CD4-positive, alpha-beta T cell treated with Interleukin-6 for 4 hours (primary cell): ENCODE measurements around the gene SAMD14.
A peak's percentile ranks its signal among the peaks of the same experiment; 100 is the strongest.

Experiments
- DNase-seq: peaks from one replicate; pipeline ENCODE4 v3.0.0-alpha.2; 2020; ENCODE audit warnings: mixed read lengths

SAMD14 gene

DNA sequence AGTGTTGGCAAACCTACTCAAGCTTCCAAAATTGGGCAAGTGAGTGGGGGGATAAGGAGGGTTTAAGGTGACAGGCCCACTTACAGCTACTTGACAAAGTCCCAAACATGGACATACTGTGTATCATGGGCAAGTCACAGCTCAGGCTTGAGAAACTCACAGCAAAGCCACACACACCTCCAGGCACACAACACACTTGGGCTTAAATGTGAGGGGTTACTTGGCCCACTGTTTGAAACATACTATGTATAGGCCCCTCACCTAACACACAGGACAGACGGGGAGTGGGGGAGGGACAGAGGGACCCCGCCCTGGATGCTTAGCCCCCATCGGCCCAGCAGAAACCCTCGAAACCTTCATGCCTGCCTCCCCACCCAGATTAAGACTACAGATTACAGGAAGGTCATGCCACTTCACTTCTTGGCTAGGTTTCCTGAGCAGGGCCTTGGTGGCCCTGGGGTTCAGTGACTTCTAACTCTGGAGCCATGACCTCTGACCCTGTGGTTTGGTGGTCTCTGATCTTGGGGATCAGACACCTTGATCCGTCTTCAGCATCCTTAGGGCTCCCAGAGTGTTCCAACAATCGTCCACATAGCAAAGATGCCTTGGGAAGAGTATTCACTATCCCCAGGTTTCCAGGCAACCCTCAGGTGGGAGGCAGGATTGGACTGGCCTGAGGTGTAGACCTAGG is 2.3 kb upstream of the SAMD14 start:
- no peak for DNase-seq

DNA sequence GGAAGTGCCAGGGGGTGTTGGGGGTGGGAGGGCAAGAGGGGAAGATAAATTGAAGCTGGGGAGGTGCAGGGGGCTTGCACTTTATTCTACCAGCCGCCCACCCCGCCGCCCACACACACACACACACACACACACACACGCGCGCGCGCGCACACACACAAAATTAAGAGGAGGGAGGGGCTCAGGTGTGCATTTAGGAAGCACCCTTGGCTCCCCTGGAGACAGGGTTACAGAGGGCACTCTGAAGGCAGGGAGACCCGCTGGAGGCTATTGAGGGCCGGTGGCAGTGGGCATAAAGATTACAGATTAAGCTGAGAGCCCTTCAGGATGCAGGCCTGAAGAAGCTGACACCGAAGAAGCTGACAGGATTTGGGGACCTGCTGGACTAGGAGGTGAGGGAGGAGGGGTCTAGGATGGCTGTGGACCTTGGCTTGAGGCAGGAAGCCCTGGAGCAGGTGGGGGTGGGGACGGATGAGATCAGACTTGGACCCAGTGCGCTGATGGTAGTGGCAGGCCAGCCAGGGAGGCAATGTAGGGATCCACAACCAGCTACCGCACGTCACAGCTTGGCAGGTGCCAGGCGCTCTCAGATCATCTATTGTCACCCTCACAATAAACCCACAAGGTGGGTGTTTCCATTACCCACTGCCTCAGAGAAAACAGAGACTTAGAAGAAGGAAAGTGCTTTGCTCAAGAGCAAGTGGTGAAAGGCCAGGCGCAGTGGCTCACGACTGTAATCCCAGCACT is 772 bp upstream of the SAMD14 start:
- DNase-seq, result no peak

DNA sequence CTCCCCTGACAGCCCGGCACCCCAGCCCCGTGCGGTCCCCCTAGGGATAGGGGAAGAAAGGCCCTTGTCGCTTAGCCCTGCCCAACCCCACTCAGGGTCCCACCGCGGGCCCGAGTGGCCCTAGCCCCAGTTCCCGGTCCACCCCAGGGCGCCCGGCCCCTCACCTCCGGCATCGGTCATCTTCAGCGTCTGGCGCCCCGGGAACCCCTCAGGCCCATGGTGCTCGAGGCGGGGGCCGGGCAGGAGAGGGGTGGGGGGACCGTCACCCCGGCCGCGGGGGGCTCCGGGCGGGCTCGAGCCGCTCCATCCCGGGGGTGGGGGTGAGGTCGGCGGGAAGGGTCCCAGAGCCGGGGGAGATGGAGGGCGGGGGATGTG is 620 bp downstream of the SAMD14 start:
- no peak for DNase-seq

DNA sequence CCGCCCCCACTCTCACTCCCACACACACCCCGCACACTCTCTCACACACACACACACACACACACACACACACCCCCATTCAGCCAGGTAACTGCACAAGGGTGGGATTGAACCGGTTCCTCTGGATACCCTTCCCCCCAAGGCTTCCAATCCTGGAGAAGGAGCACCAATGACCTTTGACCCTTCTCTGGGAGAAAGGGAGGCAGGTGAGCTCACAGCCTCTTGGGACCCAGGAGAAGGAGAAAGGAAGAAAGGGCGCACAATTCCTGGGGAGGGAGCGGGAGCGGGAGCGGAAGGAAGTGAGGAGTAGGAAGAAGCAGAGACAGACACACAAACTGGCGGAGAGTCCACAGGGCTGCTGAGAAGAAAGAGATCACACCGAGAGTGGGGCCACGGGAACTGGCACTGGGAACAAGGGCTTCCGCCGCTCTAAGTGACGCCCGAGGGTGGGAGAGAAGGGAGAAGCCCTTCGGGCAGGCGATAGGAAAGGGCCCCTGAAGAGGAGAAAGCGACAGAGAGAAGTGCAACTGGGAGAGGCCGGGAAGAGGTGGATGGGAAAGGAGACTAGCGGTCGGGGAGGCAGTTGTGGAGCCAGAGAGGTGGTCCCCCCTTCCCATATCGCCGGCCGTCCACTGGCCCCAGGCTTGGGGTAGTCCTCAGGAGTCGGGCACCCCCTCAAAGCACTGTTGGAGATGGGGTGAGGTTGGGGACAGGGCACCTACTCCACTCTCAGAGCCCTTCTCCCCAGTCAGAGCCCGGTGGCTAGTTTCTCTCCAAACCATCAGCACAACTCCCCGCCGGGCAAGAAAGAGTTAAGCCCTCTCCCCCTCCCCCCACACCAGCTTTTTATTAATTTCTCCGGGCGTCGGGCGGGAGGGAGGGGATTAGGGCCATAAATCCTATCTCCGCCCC is 1.3 kb downstream of the SAMD14 start:
- DNase-seq, result no peak

DNA sequence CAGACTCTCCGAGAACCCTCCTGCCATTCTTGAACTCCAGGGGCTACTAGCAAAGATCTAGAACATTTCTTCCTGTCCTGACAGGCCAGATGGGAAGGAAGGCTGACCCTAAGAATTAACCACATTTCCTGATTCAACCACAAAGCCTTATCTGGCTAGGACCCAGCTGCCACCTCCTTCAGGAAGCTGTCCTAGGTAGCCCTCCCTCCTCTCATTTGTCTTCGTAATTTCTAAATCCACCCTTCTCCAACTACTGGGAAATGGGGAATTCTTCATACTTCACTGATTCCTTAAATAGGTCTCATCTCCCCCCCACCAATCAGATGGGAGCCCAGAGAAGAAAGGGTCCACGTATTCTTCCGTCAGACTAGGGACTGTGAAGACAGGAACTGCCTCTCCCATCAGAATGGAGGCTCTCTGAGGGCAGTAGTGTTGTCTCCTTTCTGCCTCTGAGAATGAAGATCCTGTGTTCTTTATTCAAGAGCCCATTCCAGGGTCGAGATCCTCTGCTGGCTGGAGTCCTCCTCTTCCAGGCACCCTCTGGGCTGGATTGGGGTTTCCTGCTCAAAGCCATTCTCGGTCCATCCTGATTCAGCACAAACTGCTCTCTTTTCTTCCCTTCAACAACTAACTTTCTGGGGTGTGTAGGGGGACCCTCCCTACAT is 2.1 kb downstream of the SAMD14 start:
- no peak for DNase-seq

DNA sequence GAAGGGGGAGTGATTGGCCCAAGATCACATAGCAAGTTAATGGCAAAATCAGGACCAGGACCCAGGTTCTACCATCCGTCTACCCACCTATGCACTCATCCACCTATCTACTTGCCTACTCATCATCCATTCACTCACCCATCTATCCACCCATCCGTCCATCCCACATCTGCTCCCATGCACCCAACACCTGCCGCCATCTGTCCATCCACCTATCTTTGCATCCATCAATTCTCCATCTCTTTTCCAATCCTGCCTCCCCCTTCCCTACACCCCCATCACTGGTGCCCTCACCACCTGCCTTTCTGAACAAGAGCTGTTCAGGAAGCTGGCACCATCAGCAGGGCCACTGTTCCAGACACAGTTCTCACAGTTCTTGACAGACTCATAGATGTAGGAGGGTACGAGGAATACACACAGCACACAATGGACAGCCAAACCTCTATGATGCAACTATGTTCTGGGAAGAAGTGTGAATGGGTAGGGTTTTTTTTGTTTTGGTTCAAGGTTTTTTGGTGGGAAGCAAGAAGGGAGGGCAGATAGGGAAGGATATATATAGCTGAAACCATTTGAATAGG is 4.5 kb downstream of the SAMD14 start:
- DNase-seq, result no peak

DNA sequence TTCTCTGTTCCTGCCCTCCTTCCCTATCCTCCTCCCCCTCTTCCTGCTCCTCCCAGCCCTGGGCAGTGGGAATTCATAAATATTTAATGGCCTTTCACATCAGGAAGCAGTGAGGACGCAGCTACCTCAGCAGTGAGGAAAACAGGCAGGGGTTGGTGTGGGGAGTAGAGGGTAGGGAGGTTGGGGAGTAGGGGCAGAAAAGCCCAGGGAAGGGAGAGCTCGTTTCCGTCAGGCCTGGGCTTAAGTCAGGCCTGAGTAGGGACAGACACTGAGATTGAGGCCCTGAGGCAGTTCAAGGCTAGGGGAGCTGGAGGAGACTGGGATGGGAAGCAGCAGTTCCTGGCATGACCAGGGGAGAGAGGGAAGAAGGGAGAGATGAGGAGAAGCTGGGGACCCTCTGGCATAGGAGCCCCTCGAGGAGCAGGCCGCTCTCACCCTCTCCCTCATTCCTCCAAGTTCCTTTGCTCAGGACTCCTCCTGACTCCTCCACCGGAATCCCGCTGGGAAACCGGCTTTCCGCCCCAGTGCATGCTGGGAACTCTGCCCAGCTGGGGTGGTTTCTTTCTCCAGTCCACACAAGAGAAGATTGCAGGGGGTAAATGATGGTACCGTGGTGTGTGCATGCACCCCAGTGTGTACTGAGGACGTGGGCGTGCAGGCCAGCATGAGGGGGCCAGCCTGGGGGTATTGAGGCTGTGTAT is 6.2 kb downstream of the SAMD14 start:
- no peak for DNase-seq

DNA sequence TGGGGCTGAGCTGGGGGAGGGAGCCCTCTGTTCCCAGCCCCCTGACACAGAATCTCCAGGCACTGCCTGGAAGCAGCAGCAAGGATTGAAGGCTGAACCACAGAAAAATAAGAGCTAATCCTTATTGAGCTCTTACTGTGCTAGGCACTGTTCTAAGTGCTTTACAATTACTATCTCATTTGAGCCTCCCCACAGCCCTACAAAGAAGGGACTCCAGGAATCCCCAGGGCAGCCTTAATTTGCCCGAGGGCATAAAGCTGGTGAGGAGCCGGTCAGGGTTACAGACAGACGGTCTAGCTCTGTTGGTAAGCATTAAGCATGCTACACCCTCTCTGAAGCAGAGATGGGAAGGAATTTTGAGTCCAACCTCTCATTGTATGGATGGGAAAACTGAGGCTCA is 7.0 kb downstream of the SAMD14 start:
- DNase-seq, result no peak

DNA sequence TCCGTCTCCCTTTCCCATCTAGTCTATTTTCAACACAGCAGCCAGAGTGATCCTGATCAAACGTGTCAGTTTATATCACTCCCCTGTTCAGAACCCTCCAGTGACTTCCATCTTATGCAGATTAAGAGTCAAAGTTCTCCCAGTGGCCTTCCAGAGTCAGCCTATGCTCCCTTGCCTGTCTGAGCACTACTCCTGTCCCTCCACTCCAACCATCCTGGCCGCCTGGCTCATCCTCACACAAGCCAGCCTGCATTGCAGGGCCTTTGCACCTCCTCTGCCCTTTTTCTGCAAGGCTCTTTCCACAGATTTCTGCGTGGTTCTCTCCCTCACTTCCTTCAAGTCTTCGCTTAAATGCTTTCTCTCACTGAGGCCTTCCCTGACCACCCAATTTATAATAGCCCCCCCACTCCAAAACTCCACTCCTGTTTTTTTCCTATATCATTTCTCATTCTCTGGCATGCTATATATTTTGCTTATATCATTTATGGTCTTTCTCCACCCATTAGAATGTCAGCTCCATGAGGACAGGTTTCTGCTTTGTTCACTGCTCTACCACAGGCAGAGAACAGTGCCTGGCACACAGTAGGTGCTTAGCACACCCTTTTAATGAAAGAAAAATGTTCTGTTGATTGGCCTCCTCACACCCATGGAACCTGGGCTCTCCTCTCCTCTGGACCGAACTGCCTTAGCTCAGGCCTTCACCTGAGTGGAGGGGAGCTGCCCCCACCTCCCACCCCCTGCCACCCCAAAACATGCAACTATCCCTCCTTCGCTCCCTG is 9.3 kb downstream of the SAMD14 start:
- DNase-seq, result no peak

DNA sequence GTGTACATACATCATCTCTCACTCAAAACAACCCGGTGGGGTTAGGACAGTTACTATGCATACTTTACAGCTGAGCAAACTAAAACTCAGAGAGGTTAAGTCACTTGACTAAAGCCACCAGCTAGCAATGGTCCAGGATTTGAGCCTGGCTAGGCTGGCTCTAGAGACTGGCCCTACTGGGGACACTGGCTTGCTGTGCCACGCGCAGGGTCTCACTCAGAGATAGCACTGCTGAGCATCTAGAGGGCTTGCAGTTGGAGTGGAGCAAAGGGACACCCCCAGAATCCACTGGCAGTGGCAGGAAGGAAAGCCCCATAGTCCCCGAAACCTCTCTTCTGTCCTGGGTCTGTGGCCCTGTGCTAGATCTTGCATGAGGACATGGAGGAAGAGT is 11.1 kb downstream of the SAMD14 start:
- DNase-seq, result no peak

DNA sequence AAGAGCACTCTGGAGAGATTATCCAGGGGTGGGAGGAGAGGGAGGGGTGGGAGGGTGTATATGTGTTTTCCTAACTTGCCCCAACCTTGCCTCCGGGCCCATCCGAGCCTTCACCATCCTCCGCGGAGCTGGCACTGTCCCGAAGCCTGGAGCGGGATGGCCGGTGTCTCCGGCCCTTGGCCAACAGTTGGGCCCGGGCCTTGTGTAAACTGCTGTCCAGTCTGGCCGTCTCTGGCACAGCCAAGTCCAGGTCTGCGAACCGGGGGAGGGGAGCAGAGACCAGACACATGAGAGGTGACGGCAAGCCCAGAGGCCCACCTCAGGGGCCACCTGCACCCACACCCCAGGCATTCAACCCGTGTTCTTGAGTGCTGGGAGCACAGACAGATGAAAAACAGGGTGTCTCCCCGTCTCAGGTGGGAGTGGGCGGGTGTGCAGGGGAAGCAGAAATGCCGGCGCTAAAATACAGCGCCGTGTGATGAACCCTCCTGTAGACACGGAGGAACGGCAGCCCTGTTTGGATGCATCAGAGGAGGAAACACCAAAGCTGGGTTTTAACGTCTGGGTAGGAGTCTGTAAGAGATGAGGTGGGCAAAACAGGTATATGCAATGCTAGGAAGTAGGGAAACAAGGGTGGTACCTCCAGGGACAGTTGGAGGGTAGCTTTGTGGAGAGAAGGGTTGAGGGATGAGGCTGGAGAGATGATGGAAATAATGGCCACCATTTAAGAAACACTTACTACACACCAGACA is 11.7 kb downstream of the SAMD14 start:
- DNase-seq, result no peak

DNA sequence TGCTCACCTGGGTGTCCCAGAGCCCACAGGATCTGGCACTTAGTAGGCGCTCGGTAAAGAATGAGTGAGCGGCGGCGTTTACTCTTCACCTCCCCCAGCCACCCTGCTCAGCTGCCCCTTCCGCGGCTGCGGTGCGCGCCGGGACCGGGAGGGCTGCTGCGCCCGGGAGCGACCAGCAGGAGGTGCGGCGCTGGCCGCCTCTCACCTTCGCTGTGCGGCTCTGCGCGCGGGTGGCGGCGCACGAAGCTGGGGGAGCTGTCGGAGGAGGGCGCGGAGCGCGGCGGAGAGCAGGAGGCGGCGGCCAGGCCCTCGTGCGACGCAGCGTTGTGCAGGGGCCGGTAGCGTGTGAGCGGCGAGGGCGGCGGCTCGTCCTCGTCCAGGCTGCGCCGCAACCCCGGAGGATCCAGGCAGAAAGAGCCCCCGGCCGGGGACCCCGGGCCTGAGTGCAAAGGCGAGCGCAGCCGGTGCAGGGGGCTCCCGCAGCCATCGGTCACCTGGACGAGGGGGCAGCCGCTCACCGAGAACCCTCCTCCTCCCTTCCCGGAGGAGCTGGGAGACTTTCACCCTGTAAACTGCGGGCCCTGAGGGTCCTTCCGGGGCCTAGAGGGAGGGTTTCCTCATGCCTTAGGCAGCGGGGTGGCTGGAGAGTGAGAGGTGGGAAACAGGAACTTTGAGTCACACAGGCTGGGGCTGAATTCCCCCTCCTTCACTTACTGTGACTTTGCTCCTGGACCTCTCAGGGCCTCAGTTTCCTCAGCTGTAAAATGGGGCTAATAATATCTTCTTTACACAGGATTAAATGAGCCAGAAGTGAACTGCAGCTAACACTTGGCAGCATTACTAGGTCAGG is 12.5 kb downstream of the SAMD14 start:
- DNase-seq, result peak; percentile 71

DNA sequence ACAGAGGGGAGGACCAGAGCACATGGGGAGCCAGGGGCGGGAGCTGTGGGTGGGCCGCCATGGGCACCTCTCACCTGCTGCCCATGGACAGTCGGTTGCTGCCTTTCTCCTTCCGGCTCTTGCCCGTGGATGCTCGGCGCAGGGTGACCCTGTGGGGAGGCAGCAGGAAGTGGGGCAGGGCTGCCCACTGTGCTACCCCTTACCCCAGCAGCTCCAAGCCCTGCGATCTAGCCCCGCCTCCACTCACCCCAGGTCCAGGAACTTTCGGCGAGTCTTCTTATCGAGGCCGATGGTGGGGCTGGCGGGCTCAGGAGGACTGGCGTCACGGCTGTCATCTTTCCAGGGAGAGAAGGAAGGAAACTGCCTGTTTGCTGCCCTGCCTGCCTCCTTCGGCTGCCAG is 14.2 kb downstream of the SAMD14 start:
- DNase-seq, result no peak

DNA sequence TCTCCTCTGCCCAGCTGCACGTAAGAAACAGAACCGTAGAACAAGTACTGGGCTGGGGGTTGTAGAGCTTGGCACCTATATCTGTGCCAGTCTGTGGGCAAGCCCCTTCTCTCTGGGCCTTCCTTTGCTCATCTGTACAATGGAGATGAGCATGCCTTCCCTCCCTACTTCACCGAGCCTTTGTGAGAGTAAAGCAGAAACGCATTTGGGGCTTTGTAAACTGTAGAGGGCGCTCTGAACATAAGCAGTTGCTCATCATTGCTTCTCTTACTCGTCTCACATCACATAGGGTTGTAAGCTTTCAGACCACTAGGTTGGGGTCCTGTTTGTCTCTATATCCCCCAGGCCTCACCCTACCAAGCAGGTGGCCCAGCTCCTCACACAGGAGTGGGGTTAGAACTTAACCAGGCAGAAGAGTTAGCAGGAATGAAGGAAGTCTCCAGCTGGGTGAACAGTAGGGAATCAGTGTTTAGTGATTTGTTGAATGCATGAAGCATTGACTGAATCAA is 15.1 kb downstream of the SAMD14 start:
- peak; percentile 46 for DNase-seq

DNA sequence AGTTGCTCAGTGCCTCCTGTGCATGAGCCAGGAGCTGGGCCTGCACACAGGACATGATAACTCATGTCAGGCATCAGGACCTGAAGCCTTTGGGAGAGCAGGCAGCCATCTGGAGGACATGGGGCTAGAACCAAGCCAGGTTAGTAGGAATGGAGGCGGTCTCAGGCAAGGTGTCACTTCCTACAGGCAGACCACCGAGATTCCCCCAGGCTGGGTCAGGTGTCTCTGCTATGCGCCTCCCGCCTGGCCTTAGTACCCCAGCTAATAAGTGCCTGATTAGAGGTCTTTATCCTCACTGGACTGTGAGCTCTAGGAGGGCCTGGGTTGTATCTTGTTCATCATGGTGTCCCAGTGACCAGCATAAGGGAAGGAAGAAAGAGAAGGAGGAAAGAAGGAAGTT is 15.6 kb downstream of the SAMD14 start:
- DNase-seq, result no peak

DNA sequence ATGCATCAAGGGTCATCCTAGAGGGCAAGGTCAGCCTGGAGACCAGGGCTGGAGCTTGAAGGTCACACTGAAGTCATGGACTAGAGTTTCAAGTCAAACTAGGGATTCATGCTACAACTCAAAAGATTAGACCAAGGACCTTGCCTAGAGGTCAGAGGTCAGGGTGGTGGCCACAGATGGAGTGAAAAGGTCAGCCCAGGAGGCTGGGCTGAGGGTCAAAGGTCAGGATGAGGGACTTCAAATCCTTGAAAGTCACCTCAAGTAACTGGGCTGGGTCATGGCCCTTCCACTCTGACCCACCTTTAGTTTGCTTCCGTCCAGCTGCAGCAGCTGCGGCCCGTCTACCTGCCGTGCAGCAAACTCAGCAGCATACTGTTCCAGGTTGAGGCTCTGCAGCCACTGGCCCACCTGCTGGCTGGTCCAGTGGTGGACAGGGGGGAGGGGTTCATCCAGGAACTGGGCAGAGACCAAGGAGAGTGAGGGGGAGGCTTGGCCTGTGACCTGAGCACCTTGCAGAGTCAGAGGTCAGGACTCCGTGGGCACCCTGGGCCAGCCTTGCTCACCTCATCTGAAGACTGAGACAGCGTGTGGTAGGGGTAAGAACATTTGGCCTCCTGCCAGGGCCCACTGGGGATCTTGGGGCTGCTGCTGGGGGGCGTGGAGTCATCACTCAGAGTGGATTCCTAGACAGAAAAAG is 16.2 kb downstream of the SAMD14 start:
- no peak for DNase-seq

DNA sequence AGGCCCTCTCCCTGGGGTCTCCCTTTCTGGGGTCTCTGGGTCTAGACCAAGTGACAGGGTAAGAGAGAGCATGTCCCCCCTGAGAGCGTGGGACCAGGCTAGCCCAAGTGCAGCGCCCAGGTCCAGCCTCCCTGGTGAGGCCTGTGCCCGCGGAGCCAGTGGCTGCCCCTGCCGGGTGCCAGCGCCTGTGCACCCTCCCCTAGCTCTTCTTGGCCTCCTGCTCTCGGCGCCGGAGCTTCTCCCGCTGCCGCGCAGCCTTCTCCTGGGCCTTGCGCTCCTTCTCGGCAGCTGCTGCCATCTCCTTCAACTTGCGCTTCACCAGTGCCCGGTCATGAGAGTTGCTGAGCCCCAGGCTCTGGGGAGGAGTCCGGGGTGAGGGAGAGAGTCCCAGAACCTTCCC is 17.3 kb downstream of the SAMD14 start:
- DNase-seq, result no peak
